NCI-H146 treated with DMSO at 0.1 percent for 48 hours (cell line): ENCODE data around the gene ZBED5.
A peak's percentile ranks its signal among the peaks of the same experiment; 100 is the strongest.
"Not testable (repeated sequence)": the region's sequence is repeated elsewhere in the genome, so short reads cannot be mapped to it uniquely, and the experiment has no call there.

Experiments used
- DNase-seq: peaks from one replicate; lab custom pipeline; 2025; ENCODE audit not compliant: unreplicated experiment; lab: John Stamatoyannopoulos, UW

Gene ZBED5

DNA sequence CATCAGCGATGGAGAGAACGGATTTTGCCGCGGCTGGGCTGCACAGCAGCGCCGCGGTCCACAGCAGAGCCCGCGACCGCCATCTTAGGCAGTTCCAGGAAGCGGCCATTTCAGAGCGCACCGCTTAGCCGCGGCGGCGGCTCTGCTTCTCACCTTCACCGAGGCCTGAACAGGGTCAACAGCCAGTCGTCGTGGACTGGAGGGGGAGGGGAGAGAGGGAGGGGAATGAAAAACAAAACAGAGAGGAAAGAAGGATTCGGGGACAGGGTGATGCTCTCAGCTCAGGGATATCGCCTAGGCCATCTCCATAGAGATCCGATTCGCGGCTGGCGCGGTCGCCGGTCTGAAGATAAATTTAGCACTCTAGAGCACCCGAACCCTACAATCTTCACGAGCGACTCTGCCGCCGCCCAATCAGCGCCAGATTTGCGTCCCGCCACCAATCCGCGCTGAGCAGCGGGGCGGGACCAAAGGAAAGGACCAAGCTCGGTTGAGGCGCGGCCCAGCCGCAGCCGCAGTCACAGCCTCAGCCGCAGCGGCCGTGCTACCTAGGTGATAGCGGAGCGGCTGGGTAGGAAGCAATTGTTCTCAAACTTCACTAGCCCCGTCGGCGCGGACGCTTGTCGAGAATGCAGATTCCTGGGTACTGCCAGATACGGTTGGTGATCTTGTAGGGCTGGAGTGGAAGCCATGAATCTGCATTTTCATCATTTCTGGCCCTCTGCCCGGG lies at the start of gene ZBED5:
ZBED5 (minus strand) TSS at position 345 of the 730 bp plus-strand sequence. CDS start 3,108 bp downstream, outside the sequence.
- peak; percentile 95 for DNase-seq

DNA sequence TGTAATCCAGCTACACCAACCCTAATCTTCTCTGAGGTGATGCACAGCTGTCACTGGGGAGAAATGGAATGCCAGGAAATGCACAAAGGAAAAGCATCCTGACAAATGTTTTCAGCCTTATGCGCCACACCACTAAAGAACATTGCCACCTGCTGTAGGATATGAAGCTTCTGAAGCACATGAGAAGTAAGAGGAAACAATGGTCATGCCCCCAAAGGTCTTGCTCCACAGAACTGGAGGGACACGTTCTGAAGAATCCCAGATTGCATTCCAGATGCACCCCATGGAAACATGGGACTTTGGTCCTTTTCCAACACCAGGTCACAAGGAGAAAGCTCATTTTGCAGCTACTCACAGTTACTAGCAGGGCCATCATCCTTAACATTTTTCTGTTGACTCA lies 48.7 kb upstream of the ZBED5 start:
- no peak for DNase-seq

DNA sequence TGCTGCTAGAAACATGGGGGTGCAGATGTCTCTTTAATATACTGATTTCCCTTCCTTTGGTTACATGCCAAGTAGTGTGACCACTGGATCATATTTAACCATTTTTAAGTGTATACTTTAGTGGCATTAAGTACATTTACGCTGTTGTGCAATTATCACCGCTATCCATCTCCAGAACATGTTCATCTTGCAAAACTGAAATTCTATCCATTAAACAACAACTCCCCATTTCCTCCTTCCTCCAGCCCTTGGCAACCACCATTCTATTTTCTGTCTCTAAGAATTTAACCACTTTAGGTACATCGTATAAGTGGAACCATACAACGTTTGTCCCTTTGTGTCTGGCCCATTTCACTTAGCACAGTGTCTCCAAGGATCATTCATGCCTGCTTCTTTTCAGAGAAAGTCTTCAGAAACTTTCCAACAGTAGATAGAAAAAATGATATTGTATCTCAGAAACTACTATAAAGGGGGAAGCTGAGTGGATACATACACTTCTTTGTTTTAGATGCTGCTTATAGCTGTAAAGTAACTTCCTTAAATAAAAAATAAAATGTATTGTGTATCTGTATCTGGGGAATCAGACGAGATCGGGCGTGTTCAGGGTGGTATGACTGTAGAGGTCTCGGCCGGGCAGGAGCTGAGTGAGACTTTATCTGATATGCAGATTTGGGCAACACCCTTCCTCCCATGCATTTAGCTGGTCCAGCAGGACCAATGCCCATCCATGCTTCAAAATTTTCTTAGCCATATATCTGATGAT lies 44.6 kb upstream of the ZBED5 start:
- no peak for DNase-seq

DNA sequence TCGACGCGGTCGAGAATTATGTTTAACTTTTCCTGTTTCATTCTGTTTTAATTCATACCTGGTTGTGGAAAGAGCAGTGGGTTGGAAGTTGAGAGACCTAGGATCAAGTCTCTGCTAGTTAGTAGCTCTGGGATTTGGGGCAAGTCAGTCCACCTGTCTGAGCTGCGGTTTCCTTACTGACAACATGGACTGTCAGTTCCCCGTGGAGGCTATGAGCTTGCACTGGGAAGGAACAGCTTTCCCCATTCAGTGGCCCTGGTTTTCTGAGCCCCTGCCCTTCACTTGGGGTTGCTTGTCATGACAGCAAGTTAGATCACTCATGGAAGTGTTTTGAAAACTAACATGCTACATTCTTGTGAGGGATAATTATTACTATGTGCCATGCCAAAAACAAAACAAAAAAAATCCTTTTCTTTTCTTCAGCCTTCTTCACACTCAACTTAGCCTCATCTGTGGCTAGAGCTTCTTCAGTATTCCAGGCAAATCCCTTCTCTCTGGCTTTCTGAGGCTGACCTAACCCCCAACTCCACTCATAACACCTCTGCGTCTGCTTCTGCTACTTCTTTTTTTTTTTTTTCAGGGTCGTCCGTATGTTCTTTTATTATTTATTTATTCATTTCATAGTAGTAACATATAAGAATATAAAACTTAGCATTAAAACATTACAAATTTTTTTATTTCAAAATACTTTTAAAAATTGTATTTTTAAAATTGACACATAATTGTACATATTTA lies 43.0 kb upstream of the ZBED5 start:
- DNase-seq = no peak

DNA sequence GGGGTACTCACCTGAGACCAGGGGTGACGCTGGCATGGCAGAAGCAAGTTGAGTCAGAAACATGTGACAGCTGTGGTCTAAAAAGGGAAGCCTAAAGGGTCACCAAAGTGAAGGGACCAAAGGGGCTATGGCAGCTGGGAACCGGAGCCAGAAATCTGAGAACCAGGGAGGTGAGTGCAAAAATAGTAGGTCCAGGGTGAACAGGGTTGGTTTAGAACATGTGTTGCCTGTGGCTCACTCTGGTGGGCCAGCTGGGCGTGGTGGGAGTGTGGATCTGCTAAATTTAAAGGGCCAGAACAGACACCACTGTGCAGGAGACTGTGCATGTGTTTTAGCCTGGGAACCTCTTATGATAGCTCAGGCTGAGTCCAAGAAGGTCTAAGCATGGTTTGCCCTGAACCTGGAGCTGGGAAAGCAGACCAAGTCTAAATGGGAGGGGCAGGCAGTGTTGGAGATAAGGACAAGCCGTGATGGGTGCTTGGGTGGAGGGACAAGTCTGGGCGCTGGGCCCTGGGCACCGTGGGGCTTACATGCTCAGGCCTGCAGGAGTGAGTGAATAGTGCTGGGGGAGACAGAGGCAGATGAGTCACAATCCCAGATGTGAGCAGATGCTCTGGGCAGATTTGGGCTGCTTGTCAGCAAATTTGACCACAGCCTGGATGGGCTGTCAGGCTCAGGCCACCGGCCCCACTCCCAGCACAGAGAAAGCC lies 41.4 kb upstream of the ZBED5 start:
- DNase-seq = no peak

DNA sequence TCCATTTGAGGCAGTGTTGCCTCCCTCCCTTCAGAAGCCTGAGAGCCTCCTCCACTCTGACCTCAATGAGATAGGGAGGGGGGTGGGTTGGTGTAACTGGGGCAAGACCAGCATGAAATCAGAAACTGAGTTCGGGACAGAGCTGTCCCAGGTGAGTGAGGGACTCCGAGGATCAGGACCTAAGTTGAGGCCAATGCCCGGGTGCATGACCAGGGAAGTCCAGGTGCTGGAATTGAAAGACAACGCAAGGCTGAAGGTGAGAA lies 40.8 kb upstream of the ZBED5 start:
- no peak for DNase-seq

DNA sequence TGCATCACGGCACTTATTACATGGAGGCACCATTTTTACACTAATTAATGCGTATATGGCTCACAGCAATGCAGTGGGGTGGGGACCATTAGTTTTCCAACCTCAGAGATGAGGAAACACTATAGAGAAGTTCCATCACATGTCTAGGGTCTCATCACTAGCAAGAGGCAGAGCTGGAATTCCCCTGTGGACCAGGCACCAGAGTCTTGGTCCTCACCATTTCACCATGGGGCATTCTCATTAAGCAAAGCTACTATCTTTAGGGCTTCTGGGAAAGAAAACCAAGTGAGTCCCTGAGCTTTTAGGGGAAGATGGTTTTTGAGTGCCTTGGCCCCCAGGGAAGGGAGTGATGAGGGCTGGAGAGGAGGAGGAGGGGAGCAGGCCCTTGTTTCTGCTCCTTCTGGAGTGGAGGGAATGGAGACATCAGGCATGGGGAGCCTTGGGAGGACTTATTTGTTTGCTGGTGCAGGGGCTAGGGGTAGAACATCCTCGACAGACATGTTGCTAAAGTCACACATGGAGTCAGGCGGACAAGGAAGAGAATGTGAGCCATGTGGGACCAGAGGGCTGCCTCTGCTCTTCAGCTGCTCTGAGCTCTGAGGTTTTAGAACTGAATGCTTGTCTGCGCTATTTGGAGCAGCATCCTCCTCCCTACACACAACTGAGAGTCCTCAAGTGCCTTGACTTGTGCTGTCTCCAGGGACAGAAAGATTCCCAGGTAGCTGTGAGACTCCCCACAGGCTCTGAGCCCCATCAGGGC lies 40.3 kb upstream of the ZBED5 start:
- DNase-seq = no peak

DNA sequence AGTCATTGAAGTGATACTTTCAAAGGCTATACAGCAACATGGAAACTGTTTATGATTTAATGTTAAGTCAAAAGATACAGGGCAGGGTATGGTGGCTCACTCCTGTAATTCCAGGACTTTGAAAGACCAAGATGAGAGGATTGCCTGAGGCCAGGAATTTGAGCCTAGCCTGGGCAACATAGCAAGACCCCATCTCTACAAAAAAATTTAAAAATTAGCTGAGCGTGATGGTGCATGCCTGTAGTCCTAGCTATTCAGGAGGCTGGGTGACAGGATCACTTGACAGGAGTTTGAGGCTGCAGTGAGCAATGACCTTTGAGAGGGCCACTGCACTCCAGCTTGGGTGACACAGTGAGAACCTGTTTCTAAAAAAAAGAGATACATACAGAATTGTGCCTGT lies 39.3 kb upstream of the ZBED5 start:
- DNase-seq = no peak

DNA sequence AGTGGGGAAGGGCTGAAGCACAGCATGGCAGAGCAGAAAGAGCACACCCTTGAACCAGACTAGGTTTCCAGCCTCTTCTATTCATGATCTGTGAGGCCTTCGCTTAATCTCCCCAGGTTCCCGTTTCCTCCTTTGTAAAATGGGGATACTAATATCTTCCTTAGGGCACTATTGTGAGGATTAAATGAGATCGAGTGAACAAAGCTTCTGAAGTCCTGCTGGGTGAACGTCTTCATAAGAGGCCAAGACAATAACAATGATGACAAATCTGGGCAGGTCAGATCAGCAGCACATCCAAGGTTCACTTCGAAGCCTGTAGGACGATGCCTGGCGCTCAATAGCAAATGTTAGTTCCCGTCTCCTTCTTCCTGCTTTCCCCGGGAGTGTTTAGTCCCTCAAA lies 38.6 kb upstream of the ZBED5 start:
- no peak for DNase-seq

DNA sequence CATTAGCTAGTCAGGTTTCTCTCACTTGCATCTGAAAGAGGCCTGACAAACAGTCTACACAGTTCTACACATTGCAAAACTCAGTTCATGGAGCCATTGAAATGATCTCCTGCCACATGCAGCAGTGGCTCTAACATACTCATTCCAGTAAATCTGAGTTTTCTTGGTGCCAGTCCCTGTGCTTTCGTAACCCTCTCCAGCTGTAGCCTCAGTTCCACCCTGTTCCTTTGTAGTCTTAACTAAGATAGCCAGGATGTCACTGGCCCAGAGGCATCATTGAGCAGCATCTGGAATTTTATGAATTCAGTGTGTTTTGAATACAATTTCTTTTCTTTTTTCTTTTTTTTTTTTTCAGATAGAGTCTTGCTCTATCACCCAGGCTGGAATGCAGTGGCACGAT lies 37.4 kb upstream of the ZBED5 start:
- DNase-seq = no peak

DNA sequence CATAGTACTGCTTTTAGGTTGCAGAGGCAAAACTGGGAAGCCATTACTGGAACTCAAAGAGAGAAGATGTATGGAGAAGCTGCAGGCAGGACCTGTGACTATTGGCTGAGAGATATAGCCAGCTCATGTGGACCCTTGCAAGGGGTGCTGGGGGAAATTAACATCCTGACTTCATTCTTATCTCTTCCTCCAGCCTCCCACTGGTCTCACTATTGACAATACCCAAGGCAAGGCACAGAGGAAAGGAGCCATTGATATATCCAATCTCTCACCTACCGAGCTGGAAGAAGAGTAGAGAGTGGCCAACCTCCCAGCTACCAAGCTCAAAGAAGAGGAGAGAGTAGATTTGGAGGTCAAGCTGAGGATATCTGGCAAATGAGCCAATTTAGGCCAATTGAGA lies 36.8 kb upstream of the ZBED5 start:
- DNase-seq = no peak

DNA sequence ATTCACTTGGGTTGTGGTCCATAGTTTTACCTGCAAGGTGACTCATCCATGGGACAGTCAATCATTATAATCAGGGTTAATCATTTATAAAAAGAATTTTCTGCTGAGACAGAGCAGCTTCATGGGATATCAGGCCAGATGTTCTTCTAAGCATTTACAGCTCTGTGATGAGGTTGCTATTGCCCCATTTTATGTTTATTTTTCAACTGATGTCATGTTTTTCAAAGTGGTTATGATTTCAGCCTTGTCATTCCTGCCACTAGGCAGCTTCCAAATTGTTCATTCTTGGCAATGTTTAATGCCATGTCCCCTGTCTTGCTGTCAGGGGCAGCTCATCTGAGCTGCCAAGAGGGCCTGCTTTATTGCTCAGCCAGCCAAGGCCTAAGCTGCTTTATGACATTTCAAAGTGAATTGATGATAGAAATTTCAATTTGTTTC lies 35.9 kb upstream of the ZBED5 start:
- DNase-seq = no peak

DNA sequence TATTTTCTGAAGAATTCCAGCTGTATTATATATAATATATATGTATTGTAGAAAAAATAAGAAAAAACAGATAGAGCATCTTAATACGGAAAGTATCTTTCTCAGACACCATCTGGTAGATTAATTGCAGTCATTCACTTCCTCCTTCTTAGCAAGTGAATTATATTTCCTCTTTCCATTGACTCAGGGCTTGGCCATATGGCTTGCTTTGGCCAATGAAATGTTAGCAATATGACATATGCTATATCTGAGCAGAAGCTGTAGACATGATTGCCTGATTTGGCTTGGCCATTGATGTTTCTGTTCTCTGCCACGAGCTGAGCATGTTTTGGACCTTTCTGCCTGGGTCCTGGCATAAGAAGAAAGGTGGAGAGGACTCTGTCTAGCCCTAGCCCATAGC lies 34.4 kb upstream of the ZBED5 start:
- DNase-seq = no peak

DNA sequence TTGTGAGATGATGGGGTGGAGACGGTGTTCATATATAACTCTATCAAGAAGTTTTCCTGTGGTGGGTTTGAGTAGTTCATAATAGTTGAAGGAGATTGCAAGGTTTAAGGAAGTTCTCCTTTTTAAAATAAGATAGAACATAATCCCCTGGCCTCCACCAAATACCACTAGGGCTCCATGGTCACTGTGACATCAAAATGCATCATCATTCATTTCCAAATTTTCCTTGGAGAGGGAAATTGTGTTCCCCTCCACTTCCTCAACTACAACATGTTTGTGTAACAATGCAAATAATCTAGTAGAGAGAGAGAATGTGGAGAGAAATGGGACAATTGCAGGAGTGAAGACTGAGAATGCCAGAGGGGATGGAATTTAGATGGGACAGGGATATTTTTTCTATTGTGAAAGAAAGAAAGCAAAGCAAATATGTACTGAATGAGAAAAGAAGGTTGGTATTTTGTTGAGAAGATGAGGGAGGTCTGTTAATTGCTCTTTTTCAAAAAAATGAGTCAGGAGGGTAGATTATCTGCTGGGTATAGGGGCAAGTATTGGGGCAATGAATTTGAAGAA lies 33.4 kb upstream of the ZBED5 start:
- no peak for DNase-seq

DNA sequence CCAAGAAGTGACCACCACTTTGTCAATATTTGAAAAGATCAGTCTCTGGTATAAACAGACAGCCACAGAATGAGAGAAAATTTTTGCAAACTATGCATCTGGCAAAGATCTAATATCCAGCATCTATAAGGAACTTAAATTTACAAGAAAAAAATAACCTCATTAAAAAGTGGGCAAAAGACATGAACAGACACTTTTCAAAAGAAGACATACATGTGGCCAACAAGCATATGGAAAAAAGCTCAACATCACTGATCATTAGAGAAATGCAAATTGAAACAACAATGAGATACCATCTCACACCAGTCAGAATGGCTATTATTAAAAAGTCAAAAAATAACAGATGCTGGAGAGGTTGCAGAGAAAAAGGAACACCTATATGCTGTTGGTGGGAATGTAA lies 32.2 kb upstream of the ZBED5 start:
- not testable (repeated sequence) for DNase-seq

DNA sequence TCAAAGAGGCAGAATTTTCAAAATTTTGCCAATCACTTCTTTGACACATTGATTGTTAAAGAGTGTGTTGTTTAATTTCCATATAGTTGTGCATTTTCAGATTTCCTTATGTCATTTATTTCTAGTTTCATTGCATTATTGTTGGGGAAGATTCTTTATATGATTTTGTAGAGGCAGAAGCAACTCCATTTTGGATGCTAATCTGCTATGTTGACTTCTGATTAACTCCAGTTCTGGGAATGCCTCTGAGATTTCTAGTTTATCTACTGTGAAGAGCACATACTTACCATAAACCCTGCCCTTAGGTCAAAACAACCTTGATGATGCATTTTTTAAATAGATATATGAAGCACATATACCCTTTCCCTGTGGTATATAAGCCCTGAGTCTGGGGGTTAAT lies 29.5 kb upstream of the ZBED5 start:
- no peak for DNase-seq

DNA sequence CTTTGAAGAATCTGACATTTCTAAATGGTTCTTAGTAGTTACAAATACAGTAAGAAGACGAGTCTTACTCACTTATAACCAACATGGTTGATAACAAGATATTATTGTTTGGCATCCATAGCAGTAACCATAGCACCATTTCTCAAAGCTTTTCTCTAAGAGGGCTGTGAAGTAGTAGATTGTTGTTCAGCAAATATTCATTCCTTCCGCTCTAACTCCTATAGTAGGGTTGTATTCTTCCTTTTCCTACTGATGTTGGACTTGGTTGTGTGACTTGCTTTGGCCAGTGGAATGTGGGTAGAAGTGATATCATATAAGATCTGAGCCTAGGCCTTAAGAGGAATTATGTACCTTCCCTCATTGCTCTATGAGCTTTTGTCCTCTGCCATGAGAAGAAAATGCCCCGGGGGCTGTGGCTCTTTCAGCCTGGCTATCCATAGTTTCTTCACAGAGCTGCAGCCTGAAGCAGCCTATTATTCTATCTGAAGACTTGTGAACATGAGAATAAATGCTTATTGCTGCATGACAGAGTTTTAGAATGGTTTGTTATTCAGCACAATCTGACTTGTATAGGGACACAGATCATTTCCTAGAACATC lies 28.9 kb upstream of the ZBED5 start:
- DNase-seq = no peak

DNA sequence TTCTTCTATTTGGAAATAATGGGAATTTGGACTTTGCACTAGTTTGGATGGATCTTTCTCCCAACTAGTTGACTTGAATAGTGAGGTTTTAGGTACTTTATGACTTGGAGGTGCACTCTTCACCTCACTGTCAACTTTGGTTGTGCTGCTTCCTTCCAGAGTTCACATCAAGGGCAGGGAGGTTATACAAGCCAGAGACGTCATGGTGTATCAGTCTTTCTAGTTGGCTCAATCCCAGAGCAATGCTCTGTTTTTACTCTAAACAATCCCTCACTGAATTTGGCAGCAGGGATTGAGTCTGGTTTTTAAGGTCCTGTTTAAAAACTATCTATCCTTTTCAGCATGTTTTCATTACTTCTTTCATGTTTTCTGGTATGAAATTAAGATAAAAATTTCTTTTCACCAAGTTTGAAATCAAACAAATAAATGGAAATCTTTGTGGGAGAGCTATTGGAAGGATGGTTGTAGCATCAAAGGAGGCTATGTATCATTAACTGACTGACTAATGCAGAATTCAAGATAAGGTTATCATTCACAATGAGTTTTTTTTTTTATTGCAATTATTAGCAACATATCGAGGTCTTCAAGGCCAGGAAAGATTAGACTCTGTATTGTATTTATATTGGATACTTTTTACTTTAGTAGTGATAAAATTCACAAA lies 28.0 kb upstream of the ZBED5 start:
- no peak for DNase-seq

DNA sequence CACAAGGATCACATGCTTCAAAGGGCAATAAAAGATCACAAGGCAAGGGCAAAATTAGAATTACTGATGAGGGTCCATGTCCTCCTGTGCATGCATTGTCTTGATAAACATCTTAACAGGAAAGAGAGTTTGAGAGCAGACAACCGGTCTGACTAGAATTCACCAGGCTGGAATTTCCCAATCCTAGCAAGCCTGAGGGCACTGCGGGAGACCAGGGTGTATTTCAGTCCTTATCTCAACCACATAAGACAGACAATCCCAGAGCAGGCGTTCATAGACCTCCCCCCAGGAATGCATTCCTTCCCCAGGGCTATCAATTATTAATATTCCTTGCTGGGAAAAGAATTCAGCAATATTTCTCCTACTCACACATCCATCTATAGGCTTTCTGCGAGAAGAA lies 26.4 kb upstream of the ZBED5 start:
- DNase-seq = not testable (repeated sequence)

DNA sequence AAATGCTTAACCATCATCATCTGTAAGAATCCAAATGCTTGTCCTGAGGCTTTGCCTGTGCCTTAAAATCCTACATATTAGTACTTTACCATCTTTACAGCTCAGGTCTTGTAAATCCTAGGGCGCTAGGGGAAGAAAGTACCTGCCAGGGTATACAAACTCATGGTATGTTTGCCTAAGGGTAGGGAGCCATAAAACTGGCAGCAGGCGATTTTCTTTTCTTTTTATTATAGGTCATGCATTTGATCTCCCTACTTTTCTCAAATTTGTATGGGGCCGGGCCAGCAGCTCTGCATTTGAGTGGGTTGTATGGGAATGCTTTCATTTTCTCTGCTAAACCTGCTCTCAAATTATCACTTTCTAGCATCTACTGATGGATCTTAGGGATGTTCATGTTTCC lies 24.0 kb upstream of the ZBED5 start:
- DNase-seq = no peak
